Right lobe of liver (tissue), 4 donors: ENCODE measurements around the gene TM6SF1.

Source experiments
- CTCF ChIP-seq, 4 donors: fragments of 200-600 bp in 3 of 4; fragments of 450-650 bp in 1 of 4; IDR thresholded peaks; one replicate each; pipeline versions ENCODE4 v1.5.1 to v1.8.0; 2016 to 2022; ENCODE audit warnings: antibody characterized with exemption in 4 of 4, mild to moderate bottlenecking in 2 of 4
- POLR2A ChIP-seq: fragments of 450-650 bp; IDR thresholded peaks from one replicate; pipeline ENCODE4 v1.6.1; 2017; ENCODE audit warnings: antibody characterized with exemption, mild to moderate bottlenecking
- donor health status: DM: no; HTN: no; CAD: no.
- donor health status: DM: no; HTN: no; CAD: no.
- donor health status: DM: no; HTN: yes; CAD: no.

- TF ChIP-seq CTCF (IDR thresholded peaks at IDR 0.05) (no peak), POLR2A (no peak)
These were observed 3.3 kb upstream of the TM6SF1 start for GRCh38 chr15:83104141-83104540.
